Neural progenitor cell (in vitro differentiated cells): ENCODE data around the gene ARHGEF38. TPM values are rescaled to one million over a fixed set of nuclear protein-coding genes. Genes with fewer than 3 reads are reported as not detected.

Experiments
- DNase-seq: peaks from one replicate; pipeline ENCODE4 v3.0.0-alpha.2; 2016; ENCODE audit warnings: low spot score
- H2AFZ ChIP-seq: fragments of 200-600 bp; sonication (generic); replicated peaks from 2 replicates; pipeline ENCODE4 v1.6.1; 2016; ENCODE audit warnings: antibody characterized with exemption
- H3F3A ChIP-seq: fragments of 200-600 bp; sonication (generic); 2 replicates; pipeline ENCODE4 v1.6.1; 2016; ENCODE audit warnings: antibody characterized with exemption, low read depth
- H3K27ac ChIP-seq: fragments of 200-600 bp; sonication (generic); 2 replicates; pipeline ENCODE4 v1.5.1; 2016; ENCODE audit warnings: mild to moderate bottlenecking
- H3K27me3 ChIP-seq: fragments of 200-600 bp; sonication (generic); 2 replicates; pipeline ENCODE4 v1.6.1; 2016; ENCODE audit warnings: mild to moderate bottlenecking, moderate library complexity
- H3K36me3 ChIP-seq: fragments of 200-600 bp; sonication (generic); 2 replicates; pipeline ENCODE4 v1.5.1; 2016
- H3K4me1 ChIP-seq: fragments of 200-600 bp; sonication (generic); 2 replicates; pipeline ENCODE4 v1.6.1; 2016; ENCODE audit warnings: mixed run types
- H3K4me2 ChIP-seq: fragments of 200-600 bp; sonication (generic); 2 replicates; pipeline ENCODE4 v1.6.1; 2016
- H3K4me3 ChIP-seq: fragments of 200-600 bp; sonication (generic); 2 replicates; pipeline ENCODE4 v1.5.1; 2016
- H3K79me2 ChIP-seq: fragments of 200-600 bp; sonication (generic); 2 replicates; pipeline ENCODE4 v1.6.1; 2016; ENCODE audit warnings: low read depth
- H3K9ac ChIP-seq: fragments of 200-600 bp; sonication (generic); 2 replicates; pipeline ENCODE4 v1.6.1; 2016
- H3K9me3 ChIP-seq: fragments of 200-600 bp; sonication (generic); 2 replicates; pipeline ENCODE4 v1.5.1; 2016; ENCODE audit warnings: low read depth
- H4K20me1 ChIP-seq: fragments of 200-600 bp; sonication (generic); 2 replicates; pipeline ENCODE4 v1.6.1; 2016; ENCODE audit warnings: low read depth
- H3K27ac Mint-ChIP-seq: 3 replicates; pipeline ENCODE4 v1.8.0; 2021; ENCODE audit warnings: mixed read lengths
- H3K27me3 Mint-ChIP-seq: 2 replicates; pipeline ENCODE4 v1.8.0; 2022; ENCODE audit warnings: low read depth, mild to moderate bottlenecking, inconsistent platforms, moderate library complexity, mixed read lengths; ENCODE audit not compliant: insufficient read depth
- H3K36me3 Mint-ChIP-seq: 3 replicates; pipeline ENCODE4 v1.8.0; 2021; ENCODE audit warnings: mixed read lengths
- H3K4me1 Mint-ChIP-seq: 3 replicates; pipeline ENCODE4 v1.8.0; 2021; ENCODE audit warnings: mixed read lengths
- H3K4me3 Mint-ChIP-seq: 3 replicates; pipeline ENCODE4 v1.8.0; 2021; ENCODE audit warnings: mild to moderate bottlenecking, moderate library complexity, mixed read lengths
- H3K9me3 Mint-ChIP-seq: 3 replicates; pipeline ENCODE4 v1.8.0; 2020; ENCODE audit warnings: mixed read lengths
- EZH2 ChIP-seq: fragments of 200-600 bp; sonication (generic); IDR thresholded peaks from 2 replicates; pipeline ENCODE4 v1.6.1; 2017; ENCODE audit warnings: antibody characterized with exemption, mild to moderate bottlenecking, moderate library complexity
- EZH2phosphoT487 ChIP-seq: fragments of 200-600 bp; sonication (generic); IDR thresholded peaks from 2 replicates; pipeline ENCODE4 v1.6.1; 2017; ENCODE audit warnings: antibody characterized with exemption
- total RNA-seq: library from RNA; depleted of rRNA; stranded (reverse); fragments of >200 nt; gene quantifications from 2 replicates; pipeline ENCODE4 v1.2.3, GENCODE V29; 2015; ENCODE audit warnings: low replicate concordance
- TF ChIP-seq, protein P1 (sequence below): fragments of 200-600 bp; sonication (generic); IDR thresholded peaks from 2 replicates; pipeline ENCODE4 v1.5.1; 2017; ENCODE audit warnings: antibody characterized with exemption, mild to moderate bottlenecking

Gene ARHGEF38
- total RNA-seq, 1 donor from 2014 or later: 0.28 TPM

DNA sequence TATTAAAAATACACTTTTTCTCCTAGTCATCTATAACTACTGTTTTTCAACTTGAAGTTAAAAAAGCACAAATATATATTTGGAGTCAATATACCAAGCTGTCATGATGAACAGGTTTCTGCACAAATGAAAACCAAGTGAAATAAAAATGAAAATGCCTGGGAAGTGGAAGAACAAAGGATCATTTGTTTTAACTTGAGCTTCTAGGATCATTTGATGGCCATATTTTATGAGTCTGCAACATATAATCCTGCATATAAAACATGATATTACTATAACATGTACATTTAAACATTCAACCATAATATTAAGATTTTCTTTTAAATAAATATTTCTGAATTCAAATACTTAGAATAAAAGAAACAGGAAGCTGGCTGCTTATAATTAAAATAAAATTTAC lies 8.5 kb upstream of the ARHGEF38 start:
- H3K27me3 Mint-ChIP-seq: no peaks in the 10 kb centered on the region
- no peaks in the 10 kb centered on the region for H3K36me3 Mint-ChIP-seq

DNA sequence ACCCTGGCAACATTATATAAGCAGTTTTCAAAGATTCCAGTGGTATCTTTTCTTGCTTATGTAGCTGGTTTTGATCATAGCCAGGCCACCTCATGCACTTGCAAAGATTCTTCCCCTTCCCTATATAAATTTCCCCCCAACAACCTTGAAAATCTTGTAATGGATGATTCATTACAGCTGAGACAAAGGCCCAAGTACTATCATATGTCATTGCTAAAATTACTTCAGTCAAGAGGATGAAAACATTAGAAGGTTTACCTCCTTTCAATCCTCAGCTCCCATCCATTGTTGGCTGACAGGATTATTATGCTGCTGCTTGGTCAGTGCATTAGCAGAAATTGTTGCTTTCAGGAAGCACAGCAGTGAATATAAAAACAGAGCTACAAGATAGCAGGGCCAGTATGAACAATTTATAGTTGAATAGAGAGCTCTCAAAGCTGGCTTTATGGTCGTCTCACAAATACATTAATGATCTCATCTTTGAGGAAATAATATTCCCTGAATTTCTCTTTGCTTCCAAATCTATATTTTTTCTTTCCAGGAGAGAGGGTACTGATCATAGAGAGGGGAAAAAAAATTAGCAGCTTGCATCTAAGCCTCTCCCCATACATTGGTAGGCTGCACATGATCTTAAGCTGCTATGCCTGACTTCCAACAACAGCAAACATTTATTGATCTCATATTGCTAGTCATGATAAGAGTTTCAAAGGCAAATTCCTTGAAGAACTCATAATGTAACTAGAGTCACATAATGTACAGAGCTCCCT lies 7.7 kb upstream of the ARHGEF38 start:
- peaks cover 7% of the 10 kb centered on the region for H3K9me3 Mint-ChIP-seq
- H3K4me1 Mint-ChIP-seq: peaks cover 32% of the 10 kb centered on the region
- TF ChIP-seq EZH2phosphoT487 (no peak), EZH2 (no peak)
- TF ChIP-seq, protein P1, sequence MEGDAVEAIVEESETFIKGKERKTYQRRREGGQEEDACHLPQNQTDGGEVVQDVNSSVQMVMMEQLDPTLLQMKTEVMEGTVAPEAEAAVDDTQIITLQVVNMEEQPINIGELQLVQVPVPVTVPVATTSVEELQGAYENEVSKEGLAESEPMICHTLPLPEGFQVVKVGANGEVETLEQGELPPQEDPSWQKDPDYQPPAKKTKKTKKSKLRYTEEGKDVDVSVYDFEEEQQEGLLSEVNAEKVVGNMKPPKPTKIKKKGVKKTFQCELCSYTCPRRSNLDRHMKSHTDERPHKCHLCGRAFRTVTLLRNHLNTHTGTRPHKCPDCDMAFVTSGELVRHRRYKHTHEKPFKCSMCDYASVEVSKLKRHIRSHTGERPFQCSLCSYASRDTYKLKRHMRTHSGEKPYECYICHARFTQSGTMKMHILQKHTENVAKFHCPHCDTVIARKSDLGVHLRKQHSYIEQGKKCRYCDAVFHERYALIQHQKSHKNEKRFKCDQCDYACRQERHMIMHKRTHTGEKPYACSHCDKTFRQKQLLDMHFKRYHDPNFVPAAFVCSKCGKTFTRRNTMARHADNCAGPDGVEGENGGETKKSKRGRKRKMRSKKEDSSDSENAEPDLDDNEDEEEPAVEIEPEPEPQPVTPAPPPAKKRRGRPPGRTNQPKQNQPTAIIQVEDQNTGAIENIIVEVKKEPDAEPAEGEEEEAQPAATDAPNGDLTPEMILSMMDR: no peak
- Histone ChIP-seq H3K4me1 (peaks cover 12% of the 10 kb centered on the region), H3K79me2 (no peaks in the 10 kb centered on the region), H4K20me1 (no peaks in the 10 kb centered on the region), H3K4me3 (no peak overlapping the region), H3F3A (no peaks in the 10 kb centered on the region), H3K36me3 (no peaks in the 10 kb centered on the region), H3K27me3 (peaks cover 32% of the 10 kb centered on the region), H3K4me2 (no peak overlapping the region), H2AFZ (peak overlapping the region; percentile 47), H3K27ac (no peak overlapping the region), H3K9me3 (no peaks in the 10 kb centered on the region), H3K9ac (no peak overlapping the region)
- peak overlapping the region; percentile 31 for H3K27ac Mint-ChIP-seq
- H3K4me3 Mint-ChIP-seq: no peak overlapping the region
- H3K27me3 Mint-ChIP-seq: peaks cover 4% of the 10 kb centered on the region
- DNase-seq: no peak
- no peaks in the 10 kb centered on the region for H3K36me3 Mint-ChIP-seq

More for the DNA sequence above, 8.5 kb upstream of the ARHGEF38 start:
- H2AFZ ChIP-seq: no peak overlapping the region
- H3K36me3 ChIP-seq: no peaks in the 10 kb centered on the region
- Mint-ChIP-seq H3K27ac (no peak overlapping the region), H3K4me1 (peaks cover 32% of the 10 kb centered on the region), H3K9me3 (peaks cover 7% of the 10 kb centered on the region), H3K4me3 (no peak overlapping the region)
- H3K4me3 ChIP-seq: no peak overlapping the region
- H3K9ac ChIP-seq: no peak overlapping the region
- no peak overlapping the region for H3K27ac ChIP-seq
- peaks cover 32% of the 10 kb centered on the region for H3K27me3 ChIP-seq
- no peaks in the 10 kb centered on the region for H4K20me1 ChIP-seq
- no peaks in the 10 kb centered on the region for H3F3A ChIP-seq
- no peaks in the 10 kb centered on the region for H3K79me2 ChIP-seq
- TF ChIP-seq, protein P1: no peak
- TF ChIP-seq EZH2: no peak
- TF ChIP-seq EZH2phosphoT487: no peak
- no peak overlapping the region for H3K4me2 ChIP-seq
- no peaks in the 10 kb centered on the region for H3K9me3 ChIP-seq
- DNase-seq: no peak
- peaks cover 12% of the 10 kb centered on the region for H3K4me1 ChIP-seq

DNA sequence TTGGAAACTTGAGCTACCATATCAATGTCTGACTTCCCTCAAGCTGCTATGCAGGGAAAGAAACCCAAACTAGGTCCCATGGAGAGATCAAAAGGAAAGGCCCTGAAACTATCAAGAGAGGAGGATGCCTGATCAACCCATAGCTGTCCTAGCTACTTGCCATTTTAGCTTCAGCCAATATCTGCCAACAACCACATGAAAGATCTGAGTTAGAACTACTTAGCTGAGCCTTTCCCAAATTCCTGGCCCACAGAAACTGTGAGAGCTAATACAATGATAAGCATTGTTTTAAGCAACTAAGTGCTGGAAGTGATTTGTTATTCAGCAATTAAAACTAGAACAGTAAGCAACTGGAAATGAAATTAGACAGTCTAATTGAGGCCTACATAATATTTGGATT lies 6.3 kb upstream of the ARHGEF38 start:
- H3K9ac ChIP-seq: no peak overlapping the region
- no peak for DNase-seq
- no peaks in the 10 kb centered on the region for H4K20me1 ChIP-seq
- peaks cover 4% of the 10 kb centered on the region for H3K27me3 Mint-ChIP-seq
- peaks cover 7% of the 10 kb centered on the region for H3K9me3 Mint-ChIP-seq
- H3K4me3 ChIP-seq: no peak overlapping the region
- H3K4me1 Mint-ChIP-seq: peaks cover 38% of the 10 kb centered on the region
- peak overlapping the region; percentile 30 for H2AFZ ChIP-seq
- H3K79me2 ChIP-seq: no peaks in the 10 kb centered on the region
- H3F3A ChIP-seq: no peaks in the 10 kb centered on the region
- peak overlapping the region; percentile 50 for H3K27ac Mint-ChIP-seq
- no peaks in the 10 kb centered on the region for H3K9me3 ChIP-seq
- H3K4me3 Mint-ChIP-seq: no peak overlapping the region
- no peak overlapping the region for H3K4me2 ChIP-seq
- no peaks in the 10 kb centered on the region for H3K36me3 Mint-ChIP-seq
- peaks cover 16% of the 10 kb centered on the region for H3K4me1 ChIP-seq
- no peak for TF ChIP-seq EZH2phosphoT487
- TF ChIP-seq, protein P1: no peak
- TF ChIP-seq EZH2: no peak
- peaks cover 21% of the 10 kb centered on the region for H3K27me3 ChIP-seq
- H3K27ac ChIP-seq: no peak overlapping the region
- H3K36me3 ChIP-seq: no peaks in the 10 kb centered on the region
